GM19099 (cell line): ENCODE data around the gene PLA2G15.

ENCODE experiments used
- POLR2A ChIP-seq: IDR thresholded peaks from 3 replicates; pipeline ENCODE4 v1.6.1; 2011; ENCODE audit warnings: low read depth; ENCODE audit not compliant: insufficient read length; ENCODE audit errors: extremely low read depth

PLA2G15 gene

GRCh38 chr16:68273896-68274295 is 28.7 kb downstream of the PLA2G15 start:
- no peak for TF ChIP-seq POLR2A

- TF ChIP-seq POLR2A, result no peak
Measured at GRCh38 chr16:68274441-68274840, 29.3 kb downstream of the PLA2G15 start.

GRCh38 chr16:68275611-68276191 is 30.5 kb downstream of the PLA2G15 start:
- no peak for TF ChIP-seq POLR2A

- no peak for TF ChIP-seq POLR2A
Measured at GRCh38 chr16:68276223-68276622, 31.1 kb downstream of the PLA2G15 start.

GRCh38 chr16:68279726-68280558 is 34.8 kb downstream of the PLA2G15 start:
- TF ChIP-seq POLR2A, result no peak

GRCh38 chr16:68281368-68282063 is 36.3 kb downstream of the PLA2G15 start:
- no peak for TF ChIP-seq POLR2A

GRCh38 chr16:68282064-68282452 is 36.9 kb downstream of the PLA2G15 start:
- no peak for TF ChIP-seq POLR2A

DNA sequence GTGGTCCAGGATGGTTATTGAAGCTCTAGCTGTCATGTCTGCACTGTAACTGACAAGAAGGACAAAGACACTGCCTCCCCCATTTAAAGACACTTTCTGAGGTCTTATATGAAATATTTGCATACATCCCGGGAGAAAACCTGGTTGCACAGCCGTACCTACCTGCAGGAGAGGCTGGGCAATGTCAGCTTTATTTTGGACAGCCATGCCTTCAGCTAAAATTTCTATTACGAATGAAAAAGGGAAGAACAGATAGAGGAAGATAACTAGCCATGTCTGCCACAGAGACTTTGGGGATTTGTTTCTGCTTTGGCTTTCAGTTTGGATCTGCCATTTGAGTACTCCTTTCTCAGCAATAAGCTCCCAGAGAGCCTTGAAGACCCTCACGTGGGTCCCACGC is 38.2 kb downstream of the PLA2G15 start:
- TF ChIP-seq POLR2A, result no peak

- TF ChIP-seq POLR2A, result no peak
Measured at GRCh38 chr16:68283801-68284598, 38.8 kb downstream of the PLA2G15 start.

DNA sequence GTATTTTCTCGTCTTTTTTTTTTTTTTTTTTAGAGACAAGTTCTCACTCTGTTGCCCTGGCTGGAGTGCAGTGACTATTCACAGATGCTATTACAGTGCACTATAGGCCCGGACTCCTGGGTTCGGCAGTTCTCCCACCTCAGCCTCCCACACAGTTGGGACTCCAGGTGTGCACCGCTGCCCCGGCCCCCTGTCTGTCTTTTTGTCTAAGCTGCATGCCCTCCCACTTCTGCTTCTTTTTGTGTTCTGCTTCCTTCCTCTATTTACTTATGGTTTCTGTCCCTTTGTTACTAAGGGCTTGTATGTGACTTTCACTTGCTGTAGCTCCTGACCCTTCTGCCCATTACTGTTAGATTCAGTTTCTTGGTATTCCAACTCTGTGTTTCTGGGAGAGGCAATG is 39.7 kb downstream of the PLA2G15 start:
- TF ChIP-seq POLR2A, result no peak

DNA sequence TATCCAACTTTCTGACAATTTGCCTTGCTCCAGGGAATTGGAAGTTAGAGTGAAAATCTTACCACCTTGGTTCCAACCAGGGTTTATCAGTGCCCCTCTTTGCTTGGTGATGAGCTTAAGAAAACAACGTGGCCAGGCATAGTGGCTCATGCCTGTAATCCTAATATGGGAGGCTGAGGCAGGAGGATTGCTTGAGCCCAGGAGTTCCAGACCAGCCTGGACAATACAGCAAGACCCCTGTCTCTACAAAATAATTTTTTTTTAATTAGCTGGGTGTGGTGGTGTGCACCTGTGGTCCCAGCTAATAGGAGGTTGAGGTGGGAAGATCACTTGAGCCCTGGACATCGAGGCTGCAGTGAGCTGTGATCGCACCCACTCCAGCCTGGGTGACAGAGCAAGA is 40.5 kb downstream of the PLA2G15 start:
- no peak for TF ChIP-seq POLR2A

- TF ChIP-seq POLR2A, result no peak
Measured at GRCh38 chr16:68286153-68287074, 41.2 kb downstream of the PLA2G15 start.

DNA sequence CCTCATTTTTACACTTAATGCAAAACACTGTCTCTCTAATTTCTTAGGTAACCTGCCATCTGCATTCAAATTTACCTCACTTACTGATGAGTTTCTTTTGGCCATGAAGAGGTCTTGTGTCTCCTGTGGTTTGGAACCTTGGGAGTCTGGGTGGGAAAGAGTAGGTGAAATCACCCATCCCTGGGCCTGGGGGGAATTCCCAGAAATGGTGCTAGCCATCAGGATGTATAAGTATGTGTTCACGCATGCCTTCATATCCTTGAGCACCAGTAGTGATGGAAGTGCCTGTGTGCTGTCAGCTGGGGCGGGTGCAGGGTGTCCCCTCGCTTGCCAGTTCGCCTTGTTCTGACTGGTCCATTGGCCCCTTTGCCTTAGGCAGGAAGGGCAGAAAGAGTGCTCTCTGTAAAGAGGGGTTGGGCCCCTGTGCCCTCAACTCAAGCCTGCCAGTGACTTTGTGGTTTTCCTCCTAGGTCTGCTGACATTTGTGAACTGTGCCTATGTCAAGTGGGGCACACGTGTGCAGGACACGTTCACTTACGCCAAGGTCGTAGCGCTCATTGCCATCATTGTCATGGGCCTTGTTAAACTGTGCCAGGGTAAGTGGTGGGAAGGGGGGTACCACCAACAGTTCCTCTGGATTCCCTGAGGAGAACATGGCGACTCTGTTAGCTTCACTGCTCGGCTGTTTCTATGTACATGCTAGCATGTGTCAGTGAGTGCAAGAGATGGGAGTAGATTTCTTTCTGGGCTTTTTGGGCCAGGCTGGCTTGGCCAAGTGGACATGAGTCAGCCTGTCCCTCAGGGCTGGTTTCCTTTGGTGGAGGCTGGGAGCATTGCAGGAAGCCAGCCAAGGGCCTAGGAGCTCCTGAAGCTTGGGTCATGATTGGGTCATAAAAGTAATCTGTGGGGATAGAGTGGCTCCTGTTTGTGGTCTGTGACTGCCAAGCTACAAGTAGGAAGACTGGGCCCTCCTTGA is 42.4 kb downstream of the PLA2G15 start:
- no peak for TF ChIP-seq POLR2A
